ENCODE measurements around the gene NHP2. TPM values are rescaled to one million over a fixed set of nuclear protein-coding genes. Genes with fewer than 3 reads are reported as not detected.
"Not testable (repeated sequence)": the region's sequence is repeated elsewhere in the genome, so short reads cannot be mapped to it uniquely, and the experiment has no call there.

The NHP2 gene
- total RNA-seq, 2 experiments from 2014 or later: 42.2 to 44.5 TPM

DNA sequence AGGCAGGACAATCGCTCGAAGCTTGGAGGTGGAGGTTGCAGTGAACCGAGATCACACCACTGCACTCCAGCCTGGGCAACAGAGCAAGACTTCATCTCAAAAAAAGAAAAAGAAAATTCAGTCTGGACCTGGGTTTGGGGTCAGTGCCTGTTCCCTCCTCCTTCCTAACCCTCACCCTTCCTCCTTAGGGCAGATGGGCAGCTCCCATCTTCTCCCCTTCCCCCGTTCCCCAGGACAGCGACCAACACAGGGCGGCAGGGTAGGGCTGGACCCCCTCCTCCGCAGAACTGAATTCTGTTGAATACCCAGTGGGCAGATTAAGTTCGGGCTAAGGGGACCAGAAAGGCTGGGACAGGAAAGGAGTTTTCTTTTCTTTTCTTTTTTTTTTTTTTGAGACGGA is 24.4 kb downstream of the NHP2 start:
- no peaks in the 10 kb centered on the region for H3K9me3 Mint-ChIP-seq
- H3K27me3 ChIP-seq (ENCODE audit: control insufficient read depth in 1 of 2, insufficient read depth in 2 of 2, low read length in 2 of 2): no peaks in the 10 kb centered on the region
- H3K9me3 ChIP-seq (ENCODE audit: control insufficient read depth in 1 of 2, insufficient read depth in 1 of 2, low read length in 2 of 2): no peaks in the 10 kb centered on the region
- intact Hi-C loops (cut with DNase I, micrococcal nuclease): no loop called here
- H3K4me1 Mint-ChIP-seq (ENCODE audit: low read depth): peaks cover 19% of the 10 kb centered on the region
- peaks cover 14% of the 10 kb centered on the region for H3K36me3 Mint-ChIP-seq (ENCODE audit: low read depth)
- peaks cover 2% of the 10 kb centered on the region for H3K36me3 ChIP-seq (ENCODE audit: insufficient read depth, low read length)
- CTCF ChIA-PET: interaction anchor here (3.9 kb wide), 1 partner anchor 9 kb away, joined by 17 read pairs; no protein-coding TSS in a partner anchor
- no peak for TF ChIP-seq CTCF (IDR thresholded peaks at IDR 0.05)
- POLR2A ChIA-PET: interaction anchor here (3.8 kb wide), 1 partner anchor 24 kb away, joined by 23 read pairs; the partner anchor contains the start of gene NHP2
- H3K4me3 Mint-ChIP-seq: peak overlapping the region; percentile 62
- DNase-seq (no peak), ATAC-seq (ENCODE audit: poor library complexity) (no peak)
- H3K27ac ChIP-seq (ENCODE audit: low read depth in 1 of 2, low read length in 2 of 2): no peak overlapping the region
- no peak overlapping the region for H3K4me3 ChIP-seq (ENCODE audit: low read length)
- H3K27ac Mint-ChIP-seq: no peak overlapping the region
- H3K4me1 ChIP-seq (ENCODE audit: insufficient read depth, low read length): peaks cover 19% of the 10 kb centered on the region
- H3K27me3 Mint-ChIP-seq: no peaks in the 10 kb centered on the region

DNA sequence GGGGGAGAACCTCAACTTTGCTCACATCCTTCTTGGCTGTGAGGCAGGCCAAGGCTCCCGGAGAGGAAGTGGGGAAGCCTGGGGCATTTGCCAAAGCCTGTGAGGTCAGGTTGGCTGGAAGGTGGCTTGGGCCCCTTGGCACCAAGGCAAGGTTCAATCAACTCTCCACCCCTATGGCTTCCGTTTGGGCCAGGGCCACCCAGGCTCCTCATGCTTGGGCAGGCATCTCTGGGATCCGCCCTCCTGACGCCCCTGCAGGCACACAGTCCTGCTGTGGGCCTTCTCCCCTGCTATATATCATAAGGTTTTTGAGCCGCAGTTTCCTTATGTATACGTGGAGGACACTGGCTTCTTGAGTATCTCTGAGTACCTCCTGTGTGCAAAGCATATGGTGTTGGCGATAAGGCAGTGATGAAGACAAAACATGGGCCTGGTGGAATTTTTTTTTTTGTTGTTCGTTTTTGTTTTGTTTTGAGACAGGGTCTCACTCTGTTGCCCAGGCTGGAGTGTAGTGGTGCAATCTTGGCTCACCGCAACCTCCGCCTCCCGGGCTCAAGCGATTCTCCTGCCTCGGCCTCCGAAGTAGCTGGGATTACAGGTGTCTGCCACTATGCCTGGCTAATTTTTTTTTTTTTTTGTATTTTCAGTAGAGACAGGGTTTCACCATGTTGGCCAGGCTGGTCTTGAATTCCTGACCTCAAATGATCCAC is 26.2 kb downstream of the NHP2 start:
- intact Hi-C loops (cut with DNase I, micrococcal nuclease); H3K36me3 ChIP-seq (ENCODE audit: insufficient read depth, low read length); H3K36me3 Mint-ChIP-seq (ENCODE audit: low read depth); DNase-seq; CTCF ChIA-PET; H3K27ac Mint-ChIP-seq; POLR2A ChIA-PET; H3K4me3 ChIP-seq (ENCODE audit: low read length); H3K27me3 ChIP-seq (ENCODE audit: control insufficient read depth in 1 of 2, insufficient read depth in 2 of 2, low read length in 2 of 2); H3K27me3 Mint-ChIP-seq; H3K27ac ChIP-seq (ENCODE audit: low read depth in 1 of 2, low read length in 2 of 2); H3K9me3 Mint-ChIP-seq; H3K9me3 ChIP-seq (ENCODE audit: control insufficient read depth in 1 of 2, insufficient read depth in 1 of 2, low read length in 2 of 2); ATAC-seq (ENCODE audit: poor library complexity): not testable (repeated sequence)
- Mint-ChIP-seq H3K4me3 (peak overlapping the region; percentile 72), H3K4me1 (ENCODE audit: low read depth) (peaks cover 14% of the 10 kb centered on the region)
- peaks cover 25% of the 10 kb centered on the region for H3K4me1 ChIP-seq (ENCODE audit: insufficient read depth, low read length)

DNA sequence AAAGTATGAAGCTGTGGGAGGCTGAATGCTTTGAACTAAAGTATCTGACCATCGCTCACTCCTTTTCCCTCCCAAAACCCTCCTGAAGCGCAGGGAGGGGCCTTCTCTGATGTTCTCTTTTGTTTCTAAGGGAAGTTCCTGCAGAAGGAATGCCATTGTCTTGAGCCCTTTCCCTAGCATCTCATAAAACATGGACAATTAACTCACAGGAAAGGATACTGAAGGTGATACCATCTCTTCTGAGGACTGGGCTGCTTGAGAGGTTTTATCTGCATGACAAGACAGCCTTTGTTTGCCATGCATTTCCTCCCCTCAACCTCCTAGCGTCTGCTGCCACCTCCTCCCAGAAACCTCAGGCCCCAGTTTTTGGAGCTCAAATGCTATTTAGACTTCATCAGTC is 27.1 kb downstream of the NHP2 start:
- H3K27me3 Mint-ChIP-seq: no peaks in the 10 kb centered on the region
- H3K4me3 Mint-ChIP-seq: no peak overlapping the region
- H3K9me3 Mint-ChIP-seq: no peaks in the 10 kb centered on the region
- ATAC-seq (ENCODE audit: poor library complexity) (no peak), DNase-seq (no peak)
- CTCF ChIA-PET: no interaction called here
- no peak for TF ChIP-seq CTCF (IDR thresholded peaks at IDR 0.05)
- H3K27ac Mint-ChIP-seq: no peak overlapping the region
- intact Hi-C loops (cut with DNase I, micrococcal nuclease): no loop called here
- H3K27me3 ChIP-seq (ENCODE audit: control insufficient read depth in 1 of 2, insufficient read depth in 2 of 2, low read length in 2 of 2): no peaks in the 10 kb centered on the region
- H3K4me1 ChIP-seq (ENCODE audit: insufficient read depth, low read length): peaks cover 26% of the 10 kb centered on the region
- H3K27ac ChIP-seq (ENCODE audit: low read depth in 1 of 2, low read length in 2 of 2): no peak overlapping the region
- H3K36me3 Mint-ChIP-seq (ENCODE audit: low read depth): peaks cover 2% of the 10 kb centered on the region
- H3K36me3 ChIP-seq (ENCODE audit: insufficient read depth, low read length): no peaks in the 10 kb centered on the region
- peaks cover 12% of the 10 kb centered on the region for H3K4me1 Mint-ChIP-seq (ENCODE audit: low read depth)
- no peak overlapping the region for H3K4me3 ChIP-seq (ENCODE audit: low read length)
- POLR2A ChIA-PET: no interaction called here
- H3K9me3 ChIP-seq (ENCODE audit: control insufficient read depth in 1 of 2, insufficient read depth in 1 of 2, low read length in 2 of 2): peaks cover 0 to 3% of the 10 kb centered on the region in 2 experiments

Data from CD4-positive, alpha-beta T cell (primary cell).